Measurements from ENCODE around the gene MFSD12.

Gene MFSD12

GRCh38 chr19:3557461-3558248 lies at the start of gene MFSD12:
Gene MFSD12, minus strand, starts transcription at chr19:3557586. Its CDS starts 183 bp downstream, at chr19:3557403.
- peak; percentile 25 to 95 (median 88) for DNase-seq

GRCh38 chr19:3606690-3607289 lies 49.4 kb upstream of the MFSD12 start, which contains the start of gene TBXA2R:
Gene TBXA2R, minus strand, starts transcription at chr19:3606875. Its CDS starts 6,241 bp downstream, at chr19:3600634.
- peak in 29 of 51 donors; percentile 5 to 67 (median 21) for DNase-seq

- no peak for DNase-seq
These were observed 48.8 kb upstream of the MFSD12 start for GRCh38 chr19:3606174-3606689.

GRCh38 chr19:3605770-3606169 lies 48.4 kb upstream of the MFSD12 start:
- DNase-seq: no peak

- no peak for DNase-seq
These were observed 48.0 kb upstream of the MFSD12 start for GRCh38 chr19:3605361-3605760.

GRCh38 chr19:3604987-3605343 lies 47.6 kb upstream of the MFSD12 start:
- DNase-seq: no peak

GRCh38 chr19:3604227-3604986 lies 47.0 kb upstream of the MFSD12 start:
- no peak for DNase-seq

GRCh38 chr19:3603121-3603811 lies 45.9 kb upstream of the MFSD12 start:
- no peak for DNase-seq

GRCh38 chr19:3601021-3601420 lies 43.6 kb upstream of the MFSD12 start:
- no peak for DNase-seq

GRCh38 chr19:3599776-3600187 lies 42.4 kb upstream of the MFSD12 start:
- no peak for DNase-seq

GRCh38 chr19:3595521-3596061 lies 38.2 kb upstream of the MFSD12 start:
- no peak for DNase-seq

GRCh38 chr19:3593156-3593555 lies 35.8 kb upstream of the MFSD12 start:
- no peak for DNase-seq

GRCh38 chr19:3591876-3592613 lies 34.7 kb upstream of the MFSD12 start:
- no peak for DNase-seq

GRCh38 chr19:3590991-3591659 lies 33.7 kb upstream of the MFSD12 start:
- DNase-seq: no peak

GRCh38 chr19:3589949-3590348 lies 32.6 kb upstream of the MFSD12 start:
- no peak for DNase-seq

GRCh38 chr19:3589439-3589838 lies 32.1 kb upstream of the MFSD12 start:
- DNase-seq: no peak

GRCh38 chr19:3586707-3587346 lies 29.4 kb upstream of the MFSD12 start:
- no peak for DNase-seq

- no peak for DNase-seq
These were observed 28.8 kb upstream of the MFSD12 start for GRCh38 chr19:3586127-3586626.
